GM21528 (cell line): ENCODE results near the gene TMSB4X.
A peak's percentile ranks its signal among the peaks of the same experiment; 100 is the strongest.
"Not testable (repeated sequence)": the region's sequence is repeated elsewhere in the genome, so short reads cannot be mapped to it uniquely, and the experiment has no call there.

ENCODE experiments used
- ATAC-seq: cut with Tn5 transposase; IDR thresholded peaks from one replicate; pipeline ENCODE4 v1.9.1; 2021; ENCODE audit warnings: mild to moderate bottlenecking, moderate library complexity; ENCODE audit not compliant: unreplicated experiment, low FRiP score

Gene TMSB4X

DNA sequence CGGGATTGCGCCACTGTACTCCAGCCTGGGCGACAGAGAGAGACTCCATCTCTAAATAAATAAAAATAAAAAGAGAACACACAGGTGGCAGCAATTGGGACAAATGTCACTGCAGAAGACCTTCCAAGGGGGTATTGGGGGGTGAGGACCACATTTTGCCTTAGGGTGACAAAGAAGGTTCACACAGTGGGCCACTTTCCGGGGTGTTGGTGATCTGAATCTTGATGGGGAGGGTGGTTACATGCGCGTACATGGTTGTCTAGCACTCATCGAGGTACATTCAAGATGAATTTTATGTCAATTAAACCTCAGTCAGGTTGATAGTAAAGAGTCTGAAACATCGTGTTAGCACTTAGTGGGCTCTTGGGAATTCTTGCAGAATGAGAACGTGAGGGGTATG is 20.5 kb upstream of the TMSB4X start:
- ATAC-seq: no peak

DNA sequence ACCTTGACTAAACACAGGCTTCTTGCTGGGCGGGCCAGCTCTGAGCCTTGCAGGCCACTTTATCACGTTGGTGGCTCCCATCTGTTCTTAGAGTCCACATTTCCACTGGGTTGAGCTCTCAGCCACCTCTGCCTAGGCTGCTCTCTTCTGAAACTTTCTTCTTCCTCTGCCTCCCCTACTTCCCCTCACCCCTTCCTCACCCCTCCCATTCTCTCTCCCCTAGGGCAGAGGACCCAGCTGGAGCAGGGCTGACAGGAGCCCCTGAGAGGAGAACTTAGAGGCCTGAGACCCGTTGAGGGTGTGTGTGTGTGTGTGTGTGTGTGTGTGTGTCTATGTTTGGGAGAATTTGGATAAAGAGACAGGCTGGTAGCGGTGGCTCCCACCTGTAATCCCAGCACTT is 19.9 kb upstream of the TMSB4X start:
- ATAC-seq: no peak

DNA sequence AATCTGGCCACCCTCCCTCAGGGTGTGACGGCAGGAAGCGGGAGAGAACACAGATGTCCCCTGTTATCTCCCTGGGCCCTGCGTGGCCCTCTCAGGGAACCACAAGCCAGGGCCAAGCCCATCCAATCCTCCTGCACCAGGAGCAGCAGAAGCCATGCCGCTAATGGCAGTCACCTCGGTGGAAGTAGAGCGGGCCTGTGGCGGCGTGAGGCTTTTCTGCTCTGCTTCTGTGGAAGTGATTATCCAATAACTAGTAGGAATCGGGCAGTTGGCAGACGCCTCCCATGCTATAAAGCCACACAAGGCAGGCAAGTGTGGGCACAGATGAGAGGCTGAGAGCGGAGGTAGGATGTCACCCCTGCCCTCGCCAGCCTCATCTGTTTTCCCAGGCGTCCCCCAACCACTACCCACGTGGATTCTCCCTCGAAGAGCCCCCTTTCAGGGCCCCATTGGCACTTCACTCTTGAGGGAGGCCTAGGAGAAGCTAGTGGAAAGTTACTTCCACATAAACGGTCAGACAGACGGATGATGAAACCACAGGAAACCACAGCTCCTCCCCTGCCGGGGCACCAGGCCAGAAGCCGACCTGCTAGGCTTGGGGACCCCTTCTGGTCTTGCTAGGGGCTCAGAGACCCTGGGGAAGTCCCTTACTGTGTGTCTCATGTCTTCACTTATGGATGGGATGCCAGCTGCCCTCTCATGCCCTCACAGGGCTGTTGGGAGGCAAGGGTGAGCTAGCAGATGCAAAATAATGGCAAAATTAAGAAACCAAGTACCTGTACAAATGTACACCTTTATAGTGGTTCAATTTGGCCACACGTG is 18.8 kb upstream of the TMSB4X start:
- peak; percentile 42 for ATAC-seq

DNA sequence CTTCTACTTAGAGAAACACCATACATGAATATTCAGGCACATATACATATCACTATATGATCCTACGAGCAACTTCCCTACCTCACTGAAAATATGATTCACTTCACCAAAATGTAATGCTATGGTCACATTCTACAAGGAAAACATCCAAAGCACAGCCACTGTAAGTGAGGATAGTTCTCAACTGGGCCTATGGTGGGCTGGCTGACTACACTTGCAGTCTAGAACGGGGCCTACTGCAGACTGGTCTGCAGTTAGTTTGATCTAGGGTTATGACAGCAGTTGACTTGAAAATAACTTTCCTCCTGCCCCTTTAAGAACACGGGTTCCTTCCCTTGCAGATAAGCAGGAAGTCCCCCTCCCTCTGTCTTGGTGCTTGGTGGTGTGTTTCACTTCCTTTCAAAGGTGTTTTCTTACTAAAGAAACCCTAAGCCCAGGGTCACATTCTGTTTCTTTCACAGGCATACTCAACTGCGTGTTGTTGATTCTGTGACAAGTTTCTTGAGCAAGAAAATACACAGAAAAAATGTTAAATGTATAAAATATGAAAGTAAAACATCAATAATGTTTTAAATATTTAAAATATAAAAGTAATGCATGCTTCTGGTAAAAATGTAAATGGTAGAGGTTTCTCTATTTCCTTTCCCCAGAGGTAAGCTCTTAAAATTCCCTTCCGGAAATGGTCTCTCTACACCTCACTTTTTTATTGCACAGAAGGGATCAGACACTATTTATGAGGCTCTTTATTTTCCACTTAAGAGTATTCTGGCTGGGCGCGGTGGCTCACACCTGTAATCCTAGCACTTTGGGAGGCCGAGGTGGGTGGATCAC is 18.0 kb upstream of the TMSB4X start:
- ATAC-seq: peak; percentile 75

DNA sequence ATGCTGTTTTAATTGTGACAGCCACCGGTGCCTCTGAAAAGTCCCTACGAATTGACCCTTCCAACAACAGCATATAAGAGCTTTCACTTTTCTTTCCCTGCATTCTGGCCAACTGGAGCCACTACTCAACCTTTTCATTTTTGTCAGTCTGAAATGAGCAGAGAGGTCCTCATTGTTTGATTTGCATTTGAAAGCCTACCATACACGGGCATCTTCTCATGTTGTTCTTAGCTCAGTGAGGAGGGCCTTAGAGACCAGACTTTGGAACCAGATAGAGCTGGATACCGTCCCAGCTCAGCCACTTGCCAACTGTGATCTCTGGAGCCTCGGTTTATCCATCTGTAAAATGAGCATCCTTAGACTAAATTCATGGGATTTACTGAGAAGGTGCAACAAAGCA is 16.9 kb upstream of the TMSB4X start:
- ATAC-seq: no peak

DNA sequence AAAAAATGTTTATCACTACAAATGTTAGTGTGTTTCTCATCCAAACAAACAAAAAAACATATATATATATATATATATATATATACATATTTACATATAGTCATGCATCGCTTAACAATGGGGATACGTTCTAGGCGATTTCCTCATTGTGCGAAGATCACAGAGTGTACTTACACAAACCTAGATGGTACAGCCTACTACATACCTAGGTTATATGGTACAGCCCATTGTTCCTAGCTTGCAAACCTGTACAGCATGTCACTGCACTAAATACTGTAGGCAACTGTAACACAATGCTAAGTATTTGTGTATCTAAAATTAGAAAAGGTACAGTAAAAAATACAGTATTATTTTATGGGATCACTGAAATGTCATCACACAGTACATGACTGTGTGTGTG is 16.4 kb upstream of the TMSB4X start:
- no peak for ATAC-seq

DNA sequence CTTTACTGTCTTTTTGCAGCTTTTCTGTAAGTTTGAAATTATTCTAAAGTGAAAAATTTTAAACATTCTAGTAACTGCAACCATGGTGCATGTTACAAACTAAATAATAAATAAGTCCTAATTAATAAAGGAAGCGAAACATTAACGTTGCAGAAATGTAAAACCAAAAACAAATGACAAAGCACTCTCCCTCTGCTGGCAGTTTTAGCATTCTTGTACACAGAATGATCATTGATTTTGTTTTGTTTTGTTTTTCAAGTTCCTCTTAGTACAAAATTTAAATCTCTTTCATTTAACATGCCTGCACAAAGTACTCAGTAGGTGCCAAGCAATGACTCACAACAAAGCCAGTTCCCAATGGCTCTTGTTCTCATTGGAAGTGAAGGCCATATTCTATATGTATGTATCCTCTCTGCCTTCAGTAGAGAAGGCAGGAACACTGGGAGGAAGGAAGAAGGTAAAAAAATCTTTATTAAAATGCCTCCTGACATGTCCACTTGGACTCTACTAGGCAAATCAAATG is 13.7 kb upstream of the TMSB4X start:
- no peak for ATAC-seq

DNA sequence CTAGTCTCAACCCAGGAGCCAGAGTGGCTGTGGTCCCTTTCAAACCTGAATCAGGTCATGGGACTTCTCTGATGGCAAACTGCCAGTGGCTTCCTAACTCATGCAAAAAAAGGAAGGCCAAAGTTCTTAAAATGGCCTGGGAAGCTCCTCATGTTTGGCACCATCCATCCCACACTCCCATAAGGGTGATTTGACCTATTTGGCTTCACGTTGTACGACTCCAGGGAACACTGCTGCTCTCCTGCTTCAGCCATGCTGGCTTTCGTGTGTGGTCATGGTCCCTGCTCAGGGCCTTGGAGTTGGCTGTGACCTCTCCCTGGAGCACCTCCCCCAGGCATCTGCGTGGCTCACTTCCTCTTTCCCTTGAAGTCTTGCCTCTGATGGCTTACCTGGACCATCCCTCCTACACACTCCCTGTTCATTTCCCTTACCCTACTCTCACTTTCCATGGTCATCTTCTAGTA is 12.8 kb upstream of the TMSB4X start:
- no peak for ATAC-seq

DNA sequence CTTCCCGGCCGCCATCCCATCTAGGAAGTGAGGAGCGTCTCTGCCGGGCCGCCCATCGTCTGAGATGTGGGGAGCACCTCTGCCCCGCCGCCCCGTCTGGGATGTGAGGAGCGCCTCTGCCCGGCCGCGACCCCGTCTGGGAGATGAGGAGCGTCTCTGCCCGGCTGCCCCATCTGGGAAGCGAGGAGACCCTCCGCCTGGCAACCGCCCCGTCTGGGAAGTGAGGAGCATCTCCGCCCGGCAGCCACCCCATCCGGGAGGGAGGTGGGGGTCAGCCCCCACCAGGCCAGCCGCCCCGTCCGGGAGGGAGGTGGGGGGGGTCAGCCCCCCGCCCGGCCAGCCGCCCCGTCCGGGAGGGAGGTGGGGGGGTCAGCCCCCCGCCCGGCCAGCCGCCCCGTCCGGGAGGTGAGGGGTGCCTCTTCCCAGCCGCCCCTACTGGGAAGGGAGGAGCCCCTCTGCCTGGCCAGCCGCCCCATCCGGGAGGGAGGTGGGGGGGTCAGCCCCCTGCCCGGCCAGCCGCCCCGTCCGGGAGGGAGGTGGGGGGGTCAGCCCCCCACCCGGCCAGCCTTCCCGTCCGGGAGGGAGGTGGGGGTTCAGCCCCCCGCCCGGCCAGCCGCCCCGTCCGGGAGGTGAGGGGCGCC is 11.6 kb upstream of the TMSB4X start:
- ATAC-seq: not testable (repeated sequence)

DNA sequence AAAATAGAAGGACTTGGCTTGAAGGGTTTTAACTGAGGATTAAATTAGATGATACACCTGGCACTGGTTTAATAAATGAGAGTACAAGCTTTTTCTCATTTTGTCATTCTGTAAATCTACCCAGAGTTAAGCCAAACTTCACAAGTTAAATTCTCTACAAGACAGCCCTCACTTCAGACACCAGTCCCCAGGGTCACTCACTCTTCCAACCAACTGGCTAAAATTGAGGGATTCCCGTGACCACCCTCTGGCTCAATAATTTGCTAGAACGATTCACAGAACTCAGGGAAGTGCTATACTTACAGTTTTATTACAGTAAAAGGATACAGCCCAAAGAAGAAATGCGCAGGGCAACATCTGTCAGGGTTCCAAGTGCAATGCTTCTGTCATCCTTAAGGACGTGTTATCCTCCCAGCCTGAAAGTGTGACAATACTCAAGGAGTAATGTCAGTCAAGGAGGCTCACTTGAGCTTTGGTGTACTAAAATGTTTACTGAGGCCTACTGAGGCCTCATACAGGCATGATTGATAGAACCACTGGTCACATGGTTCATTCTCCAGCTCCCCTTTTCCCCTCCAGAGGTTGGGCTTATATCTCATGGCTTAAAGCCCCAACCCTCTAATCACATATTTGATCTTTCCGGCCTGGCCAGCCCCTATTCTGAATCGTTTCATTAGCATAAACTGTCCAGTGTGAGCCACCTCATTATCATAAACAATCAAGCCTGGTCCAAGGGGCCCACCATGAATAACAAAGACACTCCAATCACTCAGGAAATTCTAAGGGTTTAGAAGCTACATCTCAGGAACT is 9.6 kb upstream of the TMSB4X start:
- ATAC-seq: no peak

DNA sequence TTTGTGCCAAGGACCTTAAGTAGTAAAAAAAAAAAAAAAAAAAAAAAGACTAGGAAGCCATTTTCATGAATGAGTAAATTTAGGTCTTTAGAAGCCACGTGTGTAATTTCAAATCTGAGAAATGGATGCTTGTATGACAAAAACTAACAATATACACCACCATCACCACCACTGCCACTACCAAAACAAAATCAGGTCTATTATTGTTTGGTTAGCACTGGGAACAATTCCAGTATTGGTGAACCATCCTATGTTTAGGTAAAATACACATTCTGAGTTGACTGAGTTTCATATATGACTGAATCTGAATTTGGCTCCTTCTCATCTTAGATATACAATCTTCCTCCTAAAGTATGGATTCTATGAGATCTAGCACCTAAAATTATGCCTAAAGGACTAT is 8.8 kb upstream of the TMSB4X start:
- ATAC-seq: no peak

DNA sequence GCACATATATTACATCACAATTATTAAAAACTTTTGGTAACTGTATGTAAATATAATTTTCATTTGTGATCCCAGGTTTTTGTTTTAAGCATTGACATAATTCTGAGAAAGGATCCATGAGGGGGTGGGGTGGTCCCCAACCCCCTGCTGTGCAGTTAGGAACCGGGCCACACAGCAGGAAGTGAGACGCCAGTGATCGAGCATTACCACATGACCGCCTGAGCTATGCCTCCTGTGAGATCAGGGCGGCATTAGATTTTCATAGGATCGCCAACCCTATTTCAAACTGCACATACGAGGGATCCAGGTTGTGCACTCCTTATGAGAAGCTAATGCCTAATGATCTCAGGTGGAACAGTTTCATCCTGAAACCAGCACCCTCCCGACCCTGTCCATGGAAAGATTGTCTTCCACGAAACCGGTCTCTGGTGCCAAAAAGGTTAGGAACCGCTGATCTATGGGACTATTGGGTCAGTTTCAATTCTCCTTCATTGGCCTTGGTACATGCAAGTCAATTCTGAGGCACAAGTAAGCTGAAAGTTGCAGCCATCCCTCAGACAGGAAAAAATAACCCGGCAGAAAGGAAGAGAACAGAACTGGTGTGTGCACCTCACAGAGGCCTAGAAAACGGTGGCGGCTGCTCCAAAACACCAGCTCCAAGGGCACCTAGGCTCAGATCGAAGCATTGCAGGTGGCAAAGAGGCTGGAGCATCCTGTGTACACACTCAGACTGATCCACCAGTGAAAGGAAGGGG is 7.0 kb upstream of the TMSB4X start:
- no peak for ATAC-seq

DNA sequence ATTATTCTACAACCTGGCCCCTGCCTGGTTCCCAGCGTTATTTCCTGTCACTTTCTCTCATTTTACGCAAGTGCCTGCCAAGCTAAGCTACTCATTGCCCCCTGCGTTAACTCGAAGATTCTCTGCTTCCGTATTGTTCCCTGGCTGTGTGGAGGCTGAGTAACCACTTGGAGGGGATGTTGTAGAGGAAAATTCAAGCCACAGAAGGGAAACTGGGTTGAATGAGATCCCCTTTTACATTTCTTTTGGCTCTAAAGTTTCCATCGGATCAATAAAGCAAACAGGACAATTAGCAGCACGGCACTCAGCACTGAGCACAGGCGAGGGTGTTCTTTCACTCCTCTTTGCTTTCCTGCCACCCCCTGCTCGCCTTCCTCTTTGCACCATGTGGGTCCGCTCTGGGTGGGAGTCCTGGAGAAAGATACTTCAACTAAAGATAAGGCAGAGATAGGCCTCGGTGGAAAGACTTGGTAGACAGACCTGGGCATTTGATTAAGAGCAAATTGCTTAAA is 4.2 kb upstream of the TMSB4X start:
- ATAC-seq: no peak

DNA sequence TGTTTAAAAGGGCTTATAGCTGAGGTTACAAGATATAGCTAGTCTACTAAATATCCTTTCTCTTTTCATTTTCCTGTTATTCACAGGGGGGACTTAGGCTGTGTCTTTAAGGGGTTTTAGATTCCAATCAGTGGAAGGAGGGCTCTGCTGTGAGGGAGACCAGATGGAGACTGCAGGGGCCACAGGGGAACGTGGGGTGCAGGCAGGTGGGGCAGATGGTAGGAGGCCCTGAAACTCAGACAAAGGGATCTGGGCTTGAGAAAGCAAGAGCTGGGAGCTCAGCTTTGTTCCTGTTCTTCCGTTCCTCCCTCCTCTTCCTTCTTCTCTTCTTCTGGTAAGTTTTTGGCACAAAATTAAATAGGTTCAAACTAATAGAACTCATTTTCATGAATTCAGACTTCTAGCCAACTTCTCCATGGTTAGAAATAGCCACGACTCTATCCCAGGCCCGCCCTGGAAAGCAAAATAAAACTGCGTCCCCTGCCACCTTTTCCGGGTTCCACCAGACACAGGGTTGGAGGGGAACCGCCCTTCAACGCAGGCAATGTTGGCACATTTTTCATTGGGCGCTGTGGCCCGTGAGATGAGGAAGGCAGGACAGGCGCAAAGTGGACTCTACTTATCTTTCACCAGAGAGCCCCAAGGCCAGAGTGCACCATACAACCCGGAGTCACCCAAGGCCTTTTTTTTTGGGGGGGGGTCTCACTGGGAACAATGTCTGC is 3.5 kb upstream of the TMSB4X start:
- ATAC-seq: no peak

DNA sequence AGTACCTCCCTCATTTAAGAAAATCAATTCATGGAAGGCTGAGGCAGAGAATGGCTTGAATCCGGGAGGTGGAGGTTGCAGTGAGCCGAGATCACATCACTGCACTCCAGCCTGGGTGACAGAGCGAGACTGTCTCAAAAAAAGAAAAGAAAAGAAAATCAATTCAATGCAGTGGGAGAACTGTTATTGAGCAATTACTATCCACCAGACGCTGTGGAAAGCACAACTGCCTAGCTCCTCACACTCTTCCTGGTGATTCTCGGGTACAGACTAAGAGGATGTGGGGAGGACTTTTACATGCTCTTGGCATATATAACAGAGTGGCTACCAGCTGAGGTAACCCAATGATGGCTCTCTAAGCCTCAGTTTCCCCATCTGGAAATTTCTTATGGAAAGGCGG is 2.7 kb upstream of the TMSB4X start:
- no peak for ATAC-seq

DNA sequence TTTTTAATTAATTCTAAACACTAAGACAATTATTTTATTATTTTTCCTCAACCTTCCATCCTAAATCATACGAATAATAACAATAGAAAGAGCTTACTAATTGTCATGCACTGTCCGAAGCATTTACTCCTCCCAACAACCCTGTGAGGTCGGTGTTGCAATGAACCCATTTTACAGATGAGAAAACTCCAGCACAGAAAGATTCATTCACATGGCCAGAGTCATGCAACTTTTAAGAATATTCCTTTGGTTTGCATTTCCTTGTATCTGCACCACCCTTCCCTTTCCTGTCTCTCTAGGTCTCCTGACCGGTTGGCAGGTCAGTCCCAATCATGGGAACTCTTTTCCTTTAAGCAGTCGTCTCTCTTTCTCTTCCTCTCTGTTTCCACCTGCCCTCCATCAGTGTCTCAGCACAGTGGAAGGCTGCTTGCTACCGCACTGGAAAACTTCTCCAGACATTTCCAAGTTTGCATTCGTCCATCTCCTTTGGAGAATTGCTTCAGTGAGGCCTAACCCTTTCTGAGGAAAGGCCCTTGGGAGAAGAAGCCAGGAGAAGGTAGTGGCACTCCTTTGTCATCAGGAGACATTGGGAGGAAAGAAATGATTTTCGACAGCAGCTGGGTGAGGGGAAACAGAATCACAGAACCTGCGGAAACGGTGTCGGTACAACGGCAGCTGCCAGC is 1.9 kb upstream of the TMSB4X start:
- ATAC-seq: no peak

DNA sequence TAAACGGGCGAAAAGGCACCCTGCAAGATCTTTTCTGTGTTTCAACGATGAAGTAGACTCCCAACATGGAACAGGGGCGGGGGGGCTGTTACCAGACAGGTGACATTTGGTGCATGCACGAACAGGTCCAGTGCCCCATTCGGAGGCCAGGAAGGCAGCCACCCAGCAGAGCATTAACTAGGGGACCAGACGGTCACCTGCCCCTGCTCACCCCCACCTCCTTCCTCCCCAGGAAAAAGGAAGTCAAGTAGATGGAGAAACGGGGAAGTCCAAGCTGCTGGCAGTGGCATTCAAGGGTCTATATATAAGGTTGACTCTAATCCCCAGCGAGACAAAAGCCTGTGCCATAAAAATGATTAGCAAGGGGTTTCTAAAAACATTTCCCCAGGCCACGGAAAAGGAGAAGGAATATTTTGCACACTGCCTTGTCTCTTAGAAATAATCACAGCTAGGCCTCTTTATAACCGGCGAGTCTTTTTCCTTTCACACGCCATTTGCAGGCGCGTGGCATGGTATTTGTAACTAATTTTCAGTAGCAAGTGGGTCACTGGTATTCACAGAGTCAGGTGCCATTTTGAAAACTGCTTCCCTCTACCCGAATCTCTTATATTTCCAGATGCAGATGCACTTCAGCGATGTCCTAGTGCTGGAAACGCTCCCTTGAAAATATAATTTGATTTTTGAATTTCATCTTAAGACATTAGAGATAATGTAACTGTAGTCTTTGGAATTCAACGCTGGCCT is 1.2 kb upstream of the TMSB4X start:
- ATAC-seq: no peak
